Aorta (tissue), 5 donors: ENCODE measurements around the gene TSSC4. TPM values are rescaled to one million over a fixed set of nuclear protein-coding genes. Genes with fewer than 3 reads are reported as not detected.
"Not testable (repeated sequence)": the region's sequence is repeated elsewhere in the genome, so short reads cannot be mapped to it uniquely, and the experiment has no call there.

Experiments used
- ATAC-seq: fragments of 200-7000 bp; cut with Tn5 transposase; one replicate; pipeline ENCODE4 v1.9.1; 2022; ENCODE audit warnings: moderate library complexity; ENCODE audit not compliant: low FRiP score
- DNase-seq, 2 donors: peaks; one replicate each; pipeline ENCODE4 v3.0.0-alpha.2; 2020
- H3K27ac ChIP-seq, 2 donors: one replicate each; pipeline ENCODE4 v1.5.1; 2013; ENCODE audit warnings: low read length in 2 of 2, mild to moderate bottlenecking in 2 of 2, moderate library complexity in 2 of 2, control low read depth in 1 of 2, inconsistent platforms in 1 of 2, low read depth in 1 of 2
- H3K27me3 ChIP-seq, 2 donors: one replicate each; pipeline ENCODE4 v1.6.1; 2013; ENCODE audit warnings: control low read depth in 1 of 2, low read length in 1 of 2, mild to moderate bottlenecking in 1 of 2, moderate library complexity in 1 of 2; ENCODE audit not compliant: insufficient read depth in 2 of 2, control insufficient read depth in 1 of 2
- H3K36me3 ChIP-seq, 2 donors: one replicate each; pipeline ENCODE4 v1.6.1; 2013; ENCODE audit warnings: control low read depth in 1 of 2, low read length in 1 of 2, mild to moderate bottlenecking in 1 of 2; ENCODE audit not compliant: insufficient read depth in 2 of 2, control insufficient read depth in 1 of 2
- H3K4me1 ChIP-seq, 2 donors: one replicate each; pipeline ENCODE4 v1.6.1; 2013; ENCODE audit warnings: low read length in 2 of 2, control low read depth in 1 of 2, mild to moderate bottlenecking in 1 of 2, moderate library complexity in 1 of 2; ENCODE audit not compliant: insufficient read depth in 2 of 2, control insufficient read depth in 1 of 2
- H3K4me3 ChIP-seq, 2 donors: one replicate each; pipeline ENCODE4 v1.5.1; 2013; ENCODE audit warnings: low read length in 2 of 2, control low read depth in 1 of 2, mild to moderate bottlenecking in 1 of 2
- H3K9me3 ChIP-seq: one replicate; pipeline ENCODE4 v1.6.1; 2013; ENCODE audit warnings: mild to moderate bottlenecking, low read length; ENCODE audit not compliant: control insufficient read depth
- WGBS, 2 donors: extraction: QIAGEN DNeasy Blood & Tissue Kit; methylation state at CpG; one replicate each; pipeline ENCODE4 v1.1.7; 2013; 5-methylcytosine and 5-hydroxymethylcytosine counted together
- intact Hi-C, 2 donors: fragments of 100-400 bp; cut with DNase I; formaldehyde crosslinking; loops; one replicate each; pipeline versions ENCODE4 v1.14.2 to v1.15.0; 2022
- polyA plus RNA-seq, 2 donors: library from polyadenylated mRNA; stranded (reverse); fragments of 200-250 nt; gene quantifications; one replicate each; pipeline ENCODE4 v1.2.3, GENCODE V29; 2013
- total RNA-seq, 2 donors: library from RNA; stranded (reverse); fragmentation: NEBNext Ultra II Directional; extraction: Animal tissue kit (Norgen Biotek cat#: 25700); gene quantifications; one replicate each; pipeline ENCODE4 v1.2.1, GENCODE V29; 2021
- donor health status: healthy with polysubstance abuse.
- donor health status: Bipolar disorder and iron deficiency.
- donor health status: DM: no; HTN: no; CAD: no.
- donor health status: DM: no; HTN: no; CAD: no.
- donor health status: DM: yes; HTN: yes; CAD: no.

TSSC4 gene
- total and polyA plus RNA-seq, 4 donors = 35.2 to 64.4 (median 43.6) TPM

DNA sequence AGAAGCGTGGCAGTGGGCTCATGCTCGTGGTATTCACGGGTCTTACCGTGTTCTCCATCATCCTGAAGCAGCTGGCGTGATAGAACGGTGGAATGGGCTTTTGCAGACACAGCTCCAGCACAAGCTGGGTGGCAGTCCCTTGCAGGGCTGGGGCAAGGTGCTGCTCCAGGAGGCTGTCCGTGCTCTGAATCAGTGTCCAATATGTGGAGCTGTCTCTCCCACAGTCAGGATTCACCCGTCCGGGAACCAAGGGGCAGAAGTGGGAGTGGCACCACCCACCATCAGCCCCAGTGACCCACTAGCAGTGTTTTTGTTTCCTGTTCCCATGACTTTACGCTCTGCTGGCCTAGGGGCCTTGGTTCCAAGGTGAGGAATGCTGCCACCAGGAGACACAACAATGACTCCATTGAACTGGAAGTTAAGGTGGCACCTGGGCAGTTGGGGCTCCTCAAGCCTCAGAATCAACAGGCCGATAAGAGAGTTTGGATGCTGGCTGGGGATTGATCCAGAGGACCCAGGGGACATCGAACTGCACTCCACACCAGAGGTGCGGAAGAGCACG, 40.4 kb upstream of the TSSC4 start:
- ATAC-seq (no peak), DNase-seq (no peak)
- no peaks in the 10 kb centered on the region for H3K4me1 ChIP-seq
- no peaks in the 10 kb centered on the region for H3K27me3 ChIP-seq
- intact Hi-C loops = no loop called here
- H3K36me3 ChIP-seq = no peaks in the 10 kb centered on the region
- H3K27ac ChIP-seq = no peak overlapping the region
- 91 to 93% methylated on average over 14 of the region's 14 CpGs for WGBS, 2 donors
- no peaks in the 10 kb centered on the region for H3K9me3 ChIP-seq
- H3K4me3 ChIP-seq = no peak overlapping the region

- WGBS, 2 donors = 77 to 87% methylated on average over 9 of the region's 9 CpGs
- no peaks in the 10 kb centered on the region for H3K9me3 ChIP-seq
- H3K4me3 ChIP-seq = no peak overlapping the region
- DNase-seq = no peak
- H3K27ac ChIP-seq = no peak overlapping the region
- no peaks in the 10 kb centered on the region for H3K4me1 ChIP-seq
- intact Hi-C loops = no loop called here
- no peaks in the 10 kb centered on the region for H3K27me3 ChIP-seq
- H3K36me3 ChIP-seq = no peaks in the 10 kb centered on the region
- ATAC-seq = no peak
Measured at GRCh38 chr11:2361565-2361964, 39.0 kb upstream of the TSSC4 start.

DNA sequence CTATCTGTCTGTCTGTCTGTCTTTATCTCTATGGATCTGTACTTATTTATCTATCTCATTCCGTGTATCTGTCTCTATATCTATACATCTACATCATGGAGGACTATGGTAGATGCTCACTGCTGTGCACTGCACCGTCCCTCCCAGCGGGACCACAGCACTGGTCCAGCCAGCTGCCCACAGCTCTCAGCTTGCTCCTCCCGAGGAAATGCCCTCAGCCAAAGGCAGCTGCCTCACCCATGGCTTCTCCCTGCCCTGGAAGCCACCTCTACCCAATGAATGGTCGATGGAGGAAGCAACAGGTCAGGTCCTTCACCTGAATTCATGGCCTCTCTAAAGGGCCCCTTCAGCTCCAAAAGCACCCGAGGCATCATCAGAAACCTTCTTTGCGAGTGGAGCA, 38.1 kb upstream of the TSSC4 start:
- DNase-seq = no peak
- Histone ChIP-seq H3K36me3 (no peaks in the 10 kb centered on the region), H3K4me1 (no peaks in the 10 kb centered on the region), H3K27me3 (no peaks in the 10 kb centered on the region), H3K9me3 (no peaks in the 10 kb centered on the region), H3K4me3 (no peak overlapping the region), H3K27ac (no peak overlapping the region)
- intact Hi-C loops = no loop called here
- WGBS, 2 donors = 90 to 94% methylated on average over 7 of the region's 7 CpGs
- ATAC-seq = no peak

- H3K4me1 ChIP-seq = no peaks in the 10 kb centered on the region
- WGBS, 2 donors = 89 to 91% methylated on average over 10 of the region's 10 CpGs
- DNase-seq (no peak), ATAC-seq (no peak)
- H3K4me3 ChIP-seq = no peak overlapping the region
- H3K36me3 ChIP-seq = no peaks in the 10 kb centered on the region
- H3K27ac ChIP-seq = no peak overlapping the region
- H3K9me3 ChIP-seq = no peaks in the 10 kb centered on the region
- H3K27me3 ChIP-seq = no peaks in the 10 kb centered on the region
- intact Hi-C loops = no loop called here
Measured at GRCh38 chr11:2363130-2363529, 37.4 kb upstream of the TSSC4 start.

DNA sequence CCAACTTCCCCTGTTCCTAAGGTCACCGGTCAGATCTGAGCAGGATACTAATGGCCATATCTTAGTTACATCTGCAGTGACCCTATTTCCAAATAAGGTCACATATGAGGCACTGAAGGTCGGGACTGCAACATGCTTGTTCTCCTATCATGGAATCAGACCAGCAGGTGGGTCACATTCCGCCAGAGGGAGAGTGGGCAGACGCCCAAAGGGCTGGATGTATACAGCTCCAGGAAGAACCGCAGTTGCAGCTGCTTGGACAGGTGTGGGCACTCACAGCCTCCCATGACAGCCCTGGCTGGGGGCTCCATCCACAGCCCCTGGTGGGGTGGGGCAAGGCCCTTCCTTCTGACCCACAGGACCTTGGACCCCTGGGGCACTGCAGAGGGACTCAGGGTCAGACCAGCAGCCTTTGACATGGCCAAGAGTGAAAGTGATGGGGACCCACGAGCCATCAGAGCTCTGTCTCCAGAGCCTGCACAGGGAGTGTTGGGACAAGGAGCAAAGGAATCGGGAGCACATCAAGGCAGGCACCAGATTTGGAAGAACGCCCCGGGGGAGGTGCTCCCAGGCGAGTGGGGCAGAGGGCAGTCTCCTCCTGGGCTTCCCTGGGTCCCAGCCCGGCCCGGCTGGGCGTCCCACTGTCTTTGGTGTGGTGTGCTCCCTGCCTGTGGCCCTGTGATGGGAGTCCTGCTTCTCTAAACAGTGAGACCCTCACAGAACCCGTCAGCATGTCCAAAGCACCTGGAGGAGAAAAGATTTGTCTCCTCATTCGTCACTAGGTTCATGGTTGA, 36.8 kb upstream of the TSSC4 start:
- DNase-seq = no peak
- Histone ChIP-seq H3K27me3 (no peaks in the 10 kb centered on the region), H3K4me3 (no peak overlapping the region), H3K4me1 (no peaks in the 10 kb centered on the region), H3K27ac (no peak overlapping the region), H3K9me3 (no peaks in the 10 kb centered on the region), H3K36me3 (no peaks in the 10 kb centered on the region)
- intact Hi-C loops = no loop called here
- no peak for ATAC-seq
- 89 to 95% methylated on average over 15 of the region's 15 CpGs for WGBS, 2 donors

- 96 to 98% methylated on average over 12 of the region's 12 CpGs for WGBS, 2 donors
- intact Hi-C loops, ATAC-seq: not testable (repeated sequence)
Measured at GRCh38 chr11:2364386-2364785, 36.2 kb upstream of the TSSC4 start.

DNA sequence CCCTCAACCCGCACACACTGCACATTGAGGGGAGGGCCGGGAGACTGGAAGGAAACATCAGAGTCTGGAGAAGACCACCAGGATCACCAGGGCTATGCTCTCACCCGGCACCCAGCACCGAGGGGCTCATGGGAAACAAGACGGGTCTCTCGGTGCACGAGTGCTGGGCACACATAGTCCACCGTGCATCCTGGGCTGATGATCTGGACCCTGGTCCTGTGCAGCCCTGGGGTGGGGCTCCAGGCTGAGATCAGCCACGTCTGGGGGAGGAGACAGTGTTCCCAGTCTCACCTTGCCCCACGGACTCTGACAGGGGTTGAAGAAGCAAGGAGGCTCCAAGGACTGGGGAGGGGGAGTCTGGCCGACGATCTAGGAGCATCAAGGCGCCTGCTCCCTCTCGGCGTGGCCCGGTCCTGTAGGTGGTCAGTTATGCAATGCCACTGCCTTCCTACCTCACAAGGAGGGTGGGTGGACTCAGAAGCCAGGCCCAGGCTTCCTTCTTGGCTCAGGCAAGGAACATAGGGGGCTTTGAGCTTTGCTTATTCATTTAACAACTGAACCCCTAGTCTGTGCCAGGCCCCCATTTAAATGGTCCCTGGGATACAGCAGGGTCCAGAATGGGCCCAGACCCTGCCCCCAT, 34.9 kb upstream of the TSSC4 start:
- WGBS, 2 donors = 93 to 94% methylated on average over 16 of the region's 16 CpGs

More at GRCh38 chr11:2364386-2364785, 36.2 kb upstream of the TSSC4 start:
- H3K27me3 ChIP-seq, H3K9me3 ChIP-seq, H3K4me3 ChIP-seq, H3K4me1 ChIP-seq, DNase-seq, H3K27ac ChIP-seq, H3K36me3 ChIP-seq: not testable (repeated sequence)

DNA sequence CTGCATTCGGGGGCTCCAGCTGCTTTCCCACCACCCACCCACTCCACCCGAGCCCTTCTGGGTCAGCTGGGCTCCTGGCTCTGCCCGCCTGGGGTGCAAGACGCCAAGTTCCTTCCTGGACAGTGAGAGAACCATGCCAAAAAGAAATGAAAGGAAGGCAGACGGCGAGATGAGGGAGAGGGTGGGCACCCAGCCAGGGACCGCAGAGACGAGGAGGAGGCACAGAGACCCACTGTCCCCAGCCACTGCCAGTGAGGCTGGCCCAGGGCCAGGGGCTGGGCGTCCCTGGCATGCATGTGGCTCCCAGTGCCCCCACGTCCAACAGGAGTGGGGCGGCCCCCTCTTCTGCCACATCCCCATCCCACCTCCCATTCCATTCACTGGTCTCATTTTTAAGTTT, 34.3 kb upstream of the TSSC4 start:
- H3K36me3 ChIP-seq = no peaks in the 10 kb centered on the region
- no peak overlapping the region for H3K27ac ChIP-seq
- no peaks in the 10 kb centered on the region for H3K27me3 ChIP-seq
- no peaks in the 10 kb centered on the region for H3K4me1 ChIP-seq
- 5 to 9% methylated on average over 11 of the region's 11 CpGs for WGBS, 2 donors
- no peak overlapping the region for H3K4me3 ChIP-seq
- peak in 1 of 2 donors; percentile 78 for DNase-seq
- intact Hi-C loops = no loop called here
- no peaks in the 10 kb centered on the region for H3K9me3 ChIP-seq
- no peak for ATAC-seq

More for the DNA sequence above, 34.9 kb upstream of the TSSC4 start:
- no peaks in the 10 kb centered on the region for H3K4me1 ChIP-seq
- no peak overlapping the region for H3K4me3 ChIP-seq
- DNase-seq (no peak), ATAC-seq (no peak)
- no peak overlapping the region for H3K27ac ChIP-seq
- no peaks in the 10 kb centered on the region for H3K9me3 ChIP-seq
- no peaks in the 10 kb centered on the region for H3K27me3 ChIP-seq
- intact Hi-C loops = no loop called here
- no peaks in the 10 kb centered on the region for H3K36me3 ChIP-seq

GRCh38 chr11:2366733-2367132, 33.8 kb upstream of the TSSC4 start:
- Histone ChIP-seq H3K4me1 (no peaks in the 10 kb centered on the region), H3K27me3 (no peaks in the 10 kb centered on the region), H3K36me3 (no peaks in the 10 kb centered on the region), H3K9me3 (no peaks in the 10 kb centered on the region), H3K4me3 (no peak overlapping the region), H3K27ac (no peak overlapping the region)
- WGBS, 2 donors = 75 to 86% methylated on average over 7 of the region's 7 CpGs
- ATAC-seq (no peak), DNase-seq (no peak)
- intact Hi-C loops = no loop called here
